ENCODE results near the gene STARD7.
"Not testable (repeated sequence)": the region's sequence is repeated elsewhere in the genome, so short reads cannot be mapped to it uniquely, and the experiment has no call there.

STARD7 gene, protein sequence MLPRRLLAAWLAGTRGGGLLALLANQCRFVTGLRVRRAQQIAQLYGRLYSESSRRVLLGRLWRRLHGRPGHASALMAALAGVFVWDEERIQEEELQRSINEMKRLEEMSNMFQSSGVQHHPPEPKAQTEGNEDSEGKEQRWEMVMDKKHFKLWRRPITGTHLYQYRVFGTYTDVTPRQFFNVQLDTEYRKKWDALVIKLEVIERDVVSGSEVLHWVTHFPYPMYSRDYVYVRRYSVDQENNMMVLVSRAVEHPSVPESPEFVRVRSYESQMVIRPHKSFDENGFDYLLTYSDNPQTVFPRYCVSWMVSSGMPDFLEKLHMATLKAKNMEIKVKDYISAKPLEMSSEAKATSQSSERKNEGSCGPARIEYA

GRCh38 chr2:96208143-96209010, at the start of gene STARD7:
STARD7 (minus strand) TSS chr2:96208827; CDS start chr2:96208434, 393 bp downstream.
- DNase-seq, result peak; percentile 94 to 99 (median 98)
- intact Hi-C loops (cut with DNase I), result loop anchor here (5.0 kb wide), 1 partner anchor 54 kb away; no protein-coding TSS in a partner anchor

GRCh38 chr2:96257744-96258143, 49.1 kb upstream of the STARD7 start:
- intact Hi-C loops (cut with DNase I), result not testable (repeated sequence)

GRCh38 chr2:96256611-96257113, 48.0 kb upstream of the STARD7 start:
- DNase-seq, result no peak
- intact Hi-C loops (cut with DNase I), result no loop called here

More at GRCh38 chr2:96257744-96258143, 49.1 kb upstream of the STARD7 start:
- DNase-seq, result not testable (repeated sequence)

GRCh38 chr2:96254571-96254970, 45.9 kb upstream of the STARD7 start:
- intact Hi-C loops (cut with DNase I), result no loop called here

GRCh38 chr2:96253006-96253405, 44.4 kb upstream of the STARD7 start:
- no peak for DNase-seq
- intact Hi-C loops (cut with DNase I), result no loop called here

More at GRCh38 chr2:96254571-96254970, 45.9 kb upstream of the STARD7 start:
- DNase-seq, result peak in 5 of 42 donors; percentile 24 to 37 (median 32)

GRCh38 chr2:96252526-96252925, 43.9 kb upstream of the STARD7 start:
- DNase-seq, result no peak
- intact Hi-C loops (cut with DNase I), result no loop called here

GRCh38 chr2:96251721-96252292, 43.2 kb upstream of the STARD7 start:
- intact Hi-C loops (cut with DNase I), result no loop called here
- DNase-seq, result peak in 35 of 42 donors; percentile 12 to 72 (median 46)

GRCh38 chr2:96250188-96250587, 41.6 kb upstream of the STARD7 start:
- DNase-seq, result no peak
- intact Hi-C loops (cut with DNase I), result no loop called here

GRCh38 chr2:96249654-96250053, 41.0 kb upstream of the STARD7 start:
- intact Hi-C loops (cut with DNase I), result no loop called here
- DNase-seq, result no peak

GRCh38 chr2:96248624-96249023, 40.0 kb upstream of the STARD7 start:
- intact Hi-C loops (cut with DNase I), result no loop called here
- DNase-seq, result no peak

DNA sequence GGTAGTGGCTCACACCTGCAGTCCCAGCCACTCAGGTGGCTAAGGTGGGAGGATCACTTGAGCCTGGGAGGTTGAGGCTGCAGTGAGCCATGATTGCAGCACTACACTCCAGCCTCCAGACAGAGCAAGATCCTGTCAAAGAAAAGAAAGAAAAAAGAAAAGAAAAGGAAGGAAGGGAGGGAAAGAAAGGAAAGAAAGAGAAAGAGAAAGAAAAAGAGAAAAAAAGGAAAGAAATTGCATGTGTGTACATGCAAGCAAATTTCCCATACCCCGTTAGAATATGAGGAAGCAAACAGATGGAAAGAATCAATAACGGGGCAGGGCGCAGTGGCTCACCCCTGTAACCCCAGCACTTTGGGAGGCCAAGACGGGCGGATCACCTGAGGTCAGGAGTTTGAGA, 39.3 kb upstream of the STARD7 start:
- no peak for DNase-seq
- intact Hi-C loops (cut with DNase I), result no loop called here

DNA sequence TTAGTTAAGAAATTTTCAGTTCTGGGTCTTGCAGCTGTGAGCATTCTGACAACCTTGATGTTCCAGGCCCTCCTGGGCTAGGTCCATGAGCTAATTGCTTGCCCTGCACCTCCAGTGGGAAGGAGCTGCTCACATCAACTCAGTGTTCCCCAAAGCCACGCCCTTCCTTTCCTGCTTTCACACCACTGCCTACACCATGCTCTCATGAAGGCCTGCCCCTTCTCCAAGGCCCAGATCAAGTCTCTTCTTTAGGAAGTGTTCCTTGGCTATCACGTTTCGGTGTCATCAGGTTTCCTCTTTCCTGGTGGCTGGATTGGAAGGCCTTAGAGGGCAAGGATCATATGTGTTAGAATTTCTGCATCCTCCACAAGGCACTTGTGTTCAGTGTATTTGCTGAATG, 38.4 kb upstream of the STARD7 start:
- intact Hi-C loops (cut with DNase I), result no loop called here
- no peak for DNase-seq

GRCh38 chr2:96245609-96246390, 37.2 kb upstream of the STARD7 start:
- intact Hi-C loops (cut with DNase I), result no loop called here
- DNase-seq, result peak in 2 of 42 donors; percentile 28 to 30

GRCh38 chr2:96243843-96244242, 35.2 kb upstream of the STARD7 start:
- intact Hi-C loops (cut with DNase I), result no loop called here
- DNase-seq, result no peak

DNA sequence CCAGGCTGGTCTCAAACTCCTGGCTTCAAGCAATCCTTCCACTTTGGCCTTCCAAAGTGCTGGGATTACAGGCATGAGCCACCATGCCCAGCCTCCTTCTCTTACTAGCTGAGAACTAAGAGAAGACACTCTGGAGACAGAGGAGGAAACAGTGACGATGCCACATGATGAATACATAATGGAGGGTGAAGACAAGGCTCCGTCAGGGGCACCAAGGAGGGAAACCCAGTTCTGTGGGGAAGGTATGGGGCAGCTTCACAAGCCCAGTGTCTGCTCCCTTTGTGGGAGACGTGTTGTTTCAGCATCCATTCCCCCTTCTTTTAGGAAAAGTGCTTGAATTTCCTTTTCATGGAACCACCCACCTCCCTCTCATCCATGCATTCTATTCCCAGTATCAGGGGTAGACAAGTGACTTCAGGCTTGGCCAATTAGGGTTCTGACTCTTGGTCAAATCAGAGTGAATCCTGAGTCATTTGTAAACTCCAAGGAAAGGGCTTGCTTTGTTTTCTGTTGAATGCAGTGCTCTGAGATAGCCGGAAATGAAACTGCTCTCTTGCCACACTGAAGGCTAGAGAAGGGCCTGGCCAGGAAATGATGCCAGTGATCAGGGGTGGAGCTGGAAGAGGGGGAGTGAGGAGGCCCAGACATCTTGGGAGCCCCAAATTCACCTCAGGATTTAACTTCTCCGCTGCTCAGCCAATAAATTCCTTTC, 33.4 kb upstream of the STARD7 start:
- peak in 33 of 42 donors; percentile 29 to 77 (median 59) for DNase-seq
- intact Hi-C loops (cut with DNase I), result no loop called here

GRCh38 chr2:96241227-96241626, 32.6 kb upstream of the STARD7 start:
- no peak for DNase-seq
- intact Hi-C loops (cut with DNase I), result no loop called here

DNA sequence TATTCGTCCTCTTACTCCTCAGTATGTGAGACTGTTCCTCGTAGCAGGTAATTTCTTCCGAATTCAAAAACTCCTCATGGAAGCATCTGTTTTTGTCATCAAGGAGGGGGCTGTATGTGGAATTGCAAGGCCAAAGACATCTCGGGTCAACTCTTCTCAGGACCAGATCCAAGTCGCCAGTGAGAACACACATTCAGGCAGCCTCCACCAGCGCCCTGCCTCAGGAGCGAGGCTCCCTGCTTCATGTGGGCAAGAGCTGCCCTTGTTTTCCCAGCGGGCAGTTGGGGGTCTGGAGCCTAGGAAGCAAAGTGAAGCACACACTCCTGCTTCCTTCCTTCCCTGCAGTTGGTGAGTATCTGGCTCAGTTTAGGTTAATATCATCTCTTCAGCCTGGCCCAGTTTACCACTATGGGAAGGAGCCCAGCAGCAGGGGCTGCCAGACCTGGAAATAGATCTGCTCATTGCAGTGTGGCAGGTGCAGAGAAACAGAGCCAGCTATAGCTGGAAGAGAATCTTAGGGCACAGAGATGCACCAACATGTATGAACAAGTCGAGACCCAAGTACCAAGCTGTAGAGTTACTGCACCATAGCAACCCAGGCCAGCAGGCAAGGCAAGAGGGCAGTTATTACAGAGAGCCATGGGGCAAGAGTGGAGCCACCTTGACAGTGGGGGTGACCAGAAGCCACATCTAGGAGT, 31.9 kb upstream of the STARD7 start:
- intact Hi-C loops (cut with DNase I), result no loop called here
- DNase-seq, result no peak

Data from head of caudate nucleus (tissue), 42 donors.